Measurements from ENCODE around the gene TIMP2.

DNA sequence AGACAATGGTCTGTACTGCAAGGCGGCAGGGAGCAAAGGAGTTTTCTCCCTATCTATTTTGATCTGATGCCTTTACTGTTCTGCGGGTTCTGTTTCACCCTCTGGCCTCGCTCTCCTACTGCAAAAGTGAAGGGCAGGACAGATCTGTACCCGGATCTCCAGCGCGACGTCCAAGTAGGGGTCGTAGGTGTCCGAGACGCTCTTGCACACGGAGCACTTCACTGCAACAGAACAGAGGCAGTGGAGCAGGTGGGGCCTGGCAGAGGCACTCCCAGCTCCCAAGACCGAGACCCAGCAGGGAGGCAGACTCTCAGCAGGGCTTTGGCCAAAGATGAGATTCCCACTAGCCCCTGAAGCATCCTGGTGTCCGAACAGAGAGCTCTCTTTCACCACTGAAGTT is 104.3 kb downstream of the TIMP2 start:
- TF ChIP-seq, protein P1, sequence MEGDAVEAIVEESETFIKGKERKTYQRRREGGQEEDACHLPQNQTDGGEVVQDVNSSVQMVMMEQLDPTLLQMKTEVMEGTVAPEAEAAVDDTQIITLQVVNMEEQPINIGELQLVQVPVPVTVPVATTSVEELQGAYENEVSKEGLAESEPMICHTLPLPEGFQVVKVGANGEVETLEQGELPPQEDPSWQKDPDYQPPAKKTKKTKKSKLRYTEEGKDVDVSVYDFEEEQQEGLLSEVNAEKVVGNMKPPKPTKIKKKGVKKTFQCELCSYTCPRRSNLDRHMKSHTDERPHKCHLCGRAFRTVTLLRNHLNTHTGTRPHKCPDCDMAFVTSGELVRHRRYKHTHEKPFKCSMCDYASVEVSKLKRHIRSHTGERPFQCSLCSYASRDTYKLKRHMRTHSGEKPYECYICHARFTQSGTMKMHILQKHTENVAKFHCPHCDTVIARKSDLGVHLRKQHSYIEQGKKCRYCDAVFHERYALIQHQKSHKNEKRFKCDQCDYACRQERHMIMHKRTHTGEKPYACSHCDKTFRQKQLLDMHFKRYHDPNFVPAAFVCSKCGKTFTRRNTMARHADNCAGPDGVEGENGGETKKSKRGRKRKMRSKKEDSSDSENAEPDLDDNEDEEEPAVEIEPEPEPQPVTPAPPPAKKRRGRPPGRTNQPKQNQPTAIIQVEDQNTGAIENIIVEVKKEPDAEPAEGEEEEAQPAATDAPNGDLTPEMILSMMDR (IDR thresholded peaks at IDR 0.05): no peak
- TF ChIP-seq RAD21 (conservative IDR thresholded peaks at IDR 0.05 in 1 of 2, IDR thresholded peaks at IDR 0.05 in 1 of 2) (no peak), EHF (CRISPR knock-in tag; IDR thresholded peaks at IDR 0.05) (no peak), SMC3 (IDR thresholded peaks at IDR 0.05) (no peak), HOXB5 (CRISPR knock-in tag; IDR thresholded peaks at IDR 0.05) (no peak)
